HEK293T (cell line): Measurements from ENCODE around the gene FBXO21.

Experiments
- ARNT ChIP-seq: fragments of 450-650 bp; IDR thresholded peaks from 2 replicates; pipeline ENCODE4 v1.6.1; 2017; ENCODE audit warnings: mild to moderate bottlenecking
- BHLHE40 ChIP-seq: fragments of 450-650 bp; IDR thresholded peaks from 2 replicates; pipeline ENCODE4 v1.6.1; 2016; ENCODE audit warnings: mild to moderate bottlenecking, moderate library complexity, borderline replicate concordance
- CTBP1 ChIP-seq: fragments of 450-650 bp; IDR thresholded peaks from 2 replicates; pipeline ENCODE4 v1.6.1; 2016; ENCODE audit warnings: borderline replicate concordance
- FOXA1 ChIP-seq: fragments of 450-650 bp; IDR thresholded peaks from 2 replicates; pipeline ENCODE4 v1.6.1; 2016; ENCODE audit warnings: mild to moderate bottlenecking
- FOXK2 ChIP-seq: fragments of 450-650 bp; IDR thresholded peaks from 2 replicates; pipeline ENCODE4 v1.6.1; 2016; ENCODE audit warnings: mild to moderate bottlenecking
- FOXM1 ChIP-seq: fragments of 450-650 bp; IDR thresholded peaks from 2 replicates; pipeline ENCODE4 v1.6.1; 2017; ENCODE audit warnings: mild to moderate bottlenecking, borderline replicate concordance
- LEF1 ChIP-seq: fragments of 450-650 bp; IDR thresholded peaks from 2 replicates; pipeline ENCODE4 v1.6.1; 2017; ENCODE audit warnings: mild to moderate bottlenecking, borderline replicate concordance
- NFRKB ChIP-seq: fragments of 450-650 bp; IDR thresholded peaks from 2 replicates; pipeline ENCODE4 v1.6.1; 2016; ENCODE audit warnings: mild to moderate bottlenecking, moderate library complexity
- PKNOX1 ChIP-seq: fragments of 450-650 bp; IDR thresholded peaks from 2 replicates; pipeline ENCODE4 v1.6.1; 2016
- SP1 ChIP-seq: fragments of 450-650 bp; IDR thresholded peaks from 2 replicates; pipeline ENCODE4 v1.6.1; 2017
- ZNF384 ChIP-seq: fragments of 450-650 bp; IDR thresholded peaks from 2 replicates; pipeline ENCODE4 v1.6.1; 2016

GRCh38 chr12:117102800-117103181 is 87.5 kb downstream of the FBXO21 start:
- TF ChIP-seq FOXM1 (no peak), FOXA1 (no peak), PKNOX1 (no peak), BHLHE40 (no peak), ZNF384 (no peak), SP1 (no peak), LEF1 (no peak), CTBP1 (no peak), FOXK2 (no peak), NFRKB (no peak), ARNT (no peak)
